Fibroblast of villous mesenchyme (primary cell): ENCODE measurements around the gene RBM4. TPM values are rescaled to one million over a fixed set of nuclear protein-coding genes. Genes with fewer than 3 reads are reported as not detected.

Source experiments
- DNase-seq: peaks from one replicate; pipeline ENCODE4 v3.0.0-alpha.2; 2010; ENCODE audit warnings: low read depth
- H3K4me3 ChIP-seq: 2 replicates; pipeline ENCODE4 v1.5.1; 2011; ENCODE audit warnings: low read depth, mild to moderate bottlenecking, low read length
- total RNA-seq: library from RNA; depleted of rRNA; stranded (reverse); fragments of >200 nt; gene quantifications from 2 replicates; pipeline ENCODE4 v1.2.3, GENCODE V29; 2012
- TF ChIP-seq, protein P1 (sequence below): IDR thresholded peaks from 2 replicates; pipeline ENCODE4 v1.5.1; 2012; ENCODE audit warnings: low read depth, mild to moderate bottlenecking, low read length; ENCODE audit not compliant: insufficient read depth

The RBM4 gene
- total RNA-seq, 1 donor, result 118 TPM

DNA sequence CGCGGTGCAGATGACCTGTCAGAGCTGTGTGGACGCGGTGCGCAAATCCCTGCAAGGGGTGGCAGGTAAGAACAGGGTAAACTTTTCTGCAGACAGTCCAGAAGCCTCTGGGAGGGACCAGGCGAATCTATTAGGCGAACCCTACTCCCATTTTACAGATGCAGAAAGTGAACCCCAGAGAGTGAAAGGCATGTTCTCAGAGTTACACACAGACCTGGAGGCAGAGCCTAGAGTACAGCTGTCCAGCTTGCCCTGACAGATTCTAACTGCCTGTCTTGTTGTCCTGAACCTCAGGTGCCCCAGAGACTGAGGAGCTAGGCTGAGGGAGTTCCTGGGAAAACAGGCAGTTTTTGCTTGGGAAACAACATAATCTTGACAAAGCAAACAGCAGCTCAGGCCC lies 44.9 kb upstream of the RBM4 start:
- TF ChIP-seq, protein P1, sequence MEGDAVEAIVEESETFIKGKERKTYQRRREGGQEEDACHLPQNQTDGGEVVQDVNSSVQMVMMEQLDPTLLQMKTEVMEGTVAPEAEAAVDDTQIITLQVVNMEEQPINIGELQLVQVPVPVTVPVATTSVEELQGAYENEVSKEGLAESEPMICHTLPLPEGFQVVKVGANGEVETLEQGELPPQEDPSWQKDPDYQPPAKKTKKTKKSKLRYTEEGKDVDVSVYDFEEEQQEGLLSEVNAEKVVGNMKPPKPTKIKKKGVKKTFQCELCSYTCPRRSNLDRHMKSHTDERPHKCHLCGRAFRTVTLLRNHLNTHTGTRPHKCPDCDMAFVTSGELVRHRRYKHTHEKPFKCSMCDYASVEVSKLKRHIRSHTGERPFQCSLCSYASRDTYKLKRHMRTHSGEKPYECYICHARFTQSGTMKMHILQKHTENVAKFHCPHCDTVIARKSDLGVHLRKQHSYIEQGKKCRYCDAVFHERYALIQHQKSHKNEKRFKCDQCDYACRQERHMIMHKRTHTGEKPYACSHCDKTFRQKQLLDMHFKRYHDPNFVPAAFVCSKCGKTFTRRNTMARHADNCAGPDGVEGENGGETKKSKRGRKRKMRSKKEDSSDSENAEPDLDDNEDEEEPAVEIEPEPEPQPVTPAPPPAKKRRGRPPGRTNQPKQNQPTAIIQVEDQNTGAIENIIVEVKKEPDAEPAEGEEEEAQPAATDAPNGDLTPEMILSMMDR, result no peak
- DNase-seq, result no peak
- peak overlapping the region; percentile 85 for H3K4me3 ChIP-seq

DNA sequence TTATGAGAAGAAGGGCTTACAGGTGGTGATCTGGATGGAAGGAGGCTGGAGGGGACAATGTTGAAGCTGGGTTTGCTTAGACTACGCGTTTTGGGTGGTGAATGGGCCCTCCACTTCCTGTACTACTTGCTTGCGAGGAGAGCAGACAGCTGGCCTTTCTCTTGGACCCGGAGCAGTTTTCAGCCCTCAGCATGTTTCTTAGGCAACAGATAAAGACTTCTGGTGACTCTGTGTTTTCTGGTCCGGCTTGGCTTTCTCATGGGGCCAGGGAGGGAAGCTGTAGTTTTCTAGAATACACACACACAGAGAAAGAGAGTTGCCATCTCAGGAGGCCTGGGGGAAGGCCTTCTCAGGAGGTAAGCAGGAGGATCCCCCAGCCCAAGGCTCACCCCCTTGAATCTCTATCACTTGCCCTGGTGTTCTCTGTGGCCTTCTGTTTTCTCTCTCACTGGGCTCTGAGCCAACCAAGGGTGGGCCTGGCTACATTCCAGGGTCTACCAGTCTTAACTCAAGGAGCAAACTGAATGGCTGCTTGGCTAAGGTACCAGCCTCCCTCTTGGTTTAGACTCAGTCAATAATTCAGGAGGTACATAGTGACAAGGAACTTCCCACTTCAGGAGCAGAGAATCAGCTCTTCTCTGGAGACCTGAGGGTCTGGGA lies 43.1 kb upstream of the RBM4 start:
- TF ChIP-seq, protein P1, result no peak
- H3K4me3 ChIP-seq, result peak overlapping the region; percentile 15
- peak; percentile 79 for DNase-seq

DNA sequence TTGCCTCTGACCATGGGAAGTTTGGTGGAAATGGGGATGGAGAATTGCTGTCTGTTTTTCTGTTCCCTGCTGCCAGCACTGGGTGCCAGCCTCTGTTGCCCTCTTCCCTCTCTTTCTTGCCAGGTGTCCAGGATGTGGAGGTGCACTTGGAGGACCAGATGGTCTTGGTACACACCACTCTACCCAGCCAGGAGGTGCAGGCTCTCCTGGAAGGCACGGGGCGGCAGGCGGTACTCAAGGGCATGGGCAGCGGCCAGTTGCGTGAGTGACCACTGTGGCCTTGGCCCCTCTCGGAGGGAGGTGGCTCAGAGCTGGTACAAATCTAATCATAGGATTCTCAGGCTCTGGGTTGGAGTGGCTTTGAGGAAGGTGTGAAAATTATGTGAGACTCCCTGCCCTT lies 39.5 kb upstream of the RBM4 start:
- TF ChIP-seq, protein P1, result no peak
- DNase-seq, result no peak

DNA sequence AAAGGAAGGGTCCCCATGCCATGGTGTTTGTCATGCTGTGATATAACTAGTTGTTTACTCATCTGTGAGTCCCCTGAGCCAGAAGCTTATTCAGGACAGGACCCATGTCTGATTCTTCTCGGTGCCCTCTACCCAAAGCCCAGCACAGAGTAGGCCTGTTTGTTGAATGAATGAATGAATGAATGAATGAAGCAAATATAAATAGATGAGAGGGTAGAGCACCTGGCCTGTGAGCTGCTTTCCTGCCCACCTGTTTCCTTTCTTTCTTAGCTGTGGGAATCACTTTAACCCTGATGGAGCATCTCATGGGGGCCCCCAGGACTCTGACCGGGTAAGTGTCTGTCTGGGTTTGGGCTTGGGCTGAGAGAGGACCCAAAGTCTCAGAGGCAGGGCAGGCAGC lies 38.3 kb upstream of the RBM4 start:
- no peak overlapping the region for H3K4me3 ChIP-seq
- no peak for DNase-seq
- TF ChIP-seq, protein P1, result no peak

More for the DNA sequence above, 39.5 kb upstream of the RBM4 start:
- H3K4me3 ChIP-seq, result no peak overlapping the region

DNA sequence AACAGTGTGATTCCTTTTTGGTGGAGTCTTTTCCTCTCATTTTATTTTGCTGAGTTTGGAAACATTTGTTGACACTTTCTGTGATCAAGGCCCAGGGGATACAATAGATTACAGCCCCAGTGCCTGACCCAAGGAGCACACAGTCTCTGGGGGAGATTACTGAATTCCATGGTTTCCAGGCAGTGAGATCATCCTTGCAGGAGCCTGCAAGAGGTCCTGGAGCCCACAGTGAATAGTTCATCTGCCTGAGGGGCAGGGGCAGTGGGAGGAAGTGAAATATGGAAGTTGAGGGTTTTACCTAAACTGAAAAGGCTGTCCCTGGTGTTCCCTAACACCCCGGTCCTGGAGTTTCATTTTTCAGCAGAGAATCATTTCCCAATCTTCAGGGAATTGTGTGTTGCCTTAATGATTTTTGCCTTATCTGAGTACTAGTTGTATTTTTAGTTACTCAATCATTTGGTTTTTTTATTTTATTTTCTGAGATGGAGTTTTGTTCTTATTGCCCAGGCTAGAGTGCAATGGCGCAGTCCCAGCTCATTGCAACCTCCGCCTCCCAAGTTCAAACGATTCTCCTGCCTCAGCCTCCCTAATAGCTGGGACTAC lies 37.8 kb upstream of the RBM4 start:
- DNase-seq, result no peak
- TF ChIP-seq, protein P1, result no peak
- H3K4me3 ChIP-seq, result no peak overlapping the region

DNA sequence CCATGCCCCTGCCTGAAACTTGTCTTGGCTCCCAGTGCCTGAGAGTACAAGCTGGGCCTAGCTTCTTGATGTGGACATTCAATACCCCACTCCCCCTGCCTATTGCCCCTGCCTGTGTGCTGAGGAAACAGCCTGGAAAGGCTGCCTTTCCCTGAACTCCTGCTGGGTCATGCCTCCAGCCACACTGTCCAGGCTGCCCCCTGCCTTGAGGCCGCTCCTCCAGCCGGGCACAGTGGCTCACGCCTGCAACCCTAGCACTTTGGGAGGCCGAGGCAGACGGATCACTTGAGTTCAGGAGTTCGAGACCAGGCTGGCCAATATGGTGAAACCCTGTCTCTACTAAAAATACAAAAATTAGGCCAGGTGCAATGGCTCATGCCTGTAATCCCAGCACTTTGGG lies 35.4 kb upstream of the RBM4 start:
- TF ChIP-seq, protein P1, result no peak
- DNase-seq, result no peak
- H3K4me3 ChIP-seq, result no peak overlapping the region
